ENCODE measurements around the gene ZDHHC18. TPM values are rescaled to one million over a fixed set of nuclear protein-coding genes. Genes with fewer than 3 reads are reported as not detected.

Gene ZDHHC18
- total RNA-seq = 14.4 TPM
- long read RNA-seq, full-length matches to known transcripts = 14 of 40 reads
- long read RNA-seq, partial matches to known transcripts = 16 of 40 reads
- long read RNA-seq, other reads (novel, unspliced or antisense) = 10 of 40 reads

- peak; percentile 87 for ATAC-seq (ENCODE audit: poor library complexity)
- intact Hi-C loops (cut with DNase I) = no loop called here
Measured at GRCh38 chr1:26826261-26827105, at the start of gene ZDHHC18. TSS of gene ZDHHC18 (plus strand) at chr1:26826688. CDS start at chr1:26826805, 117 bp downstream.

GRCh38 chr1:26779098-26779668 lies 47.3 kb upstream of the ZDHHC18 start:
- ATAC-seq (ENCODE audit: poor library complexity) = no peak
- DNase-seq = no peak
- intact Hi-C loops (cut with DNase I) = no loop called here

More at GRCh38 chr1:26826261-26827105, at the start of gene ZDHHC18:
- peak; percentile 81 for DNase-seq

GRCh38 chr1:26780344-26780957 lies 46.0 kb upstream of the ZDHHC18 start:
- DNase-seq (no peak), ATAC-seq (ENCODE audit: poor library complexity) (no peak)
- intact Hi-C loops (cut with DNase I) = no loop called here

GRCh38 chr1:26781206-26781825 lies 45.2 kb upstream of the ZDHHC18 start:
- intact Hi-C loops (cut with DNase I) = no loop called here

GRCh38 chr1:26782521-26783212 lies 43.8 kb upstream of the ZDHHC18 start:
- DNase-seq (no peak), ATAC-seq (ENCODE audit: poor library complexity) (no peak)
- intact Hi-C loops (cut with DNase I) = no loop called here

More at GRCh38 chr1:26781206-26781825, 45.2 kb upstream of the ZDHHC18 start:
- DNase-seq = no peak
- no peak for ATAC-seq (ENCODE audit: poor library complexity)

- intact Hi-C loops (cut with DNase I) = no loop called here
- ATAC-seq (ENCODE audit: poor library complexity) (no peak), DNase-seq (no peak)
Measured at GRCh38 chr1:26783646-26784022, 42.9 kb upstream of the ZDHHC18 start.

- peak; percentile 66 for DNase-seq
- ATAC-seq (ENCODE audit: poor library complexity) = peak; percentile 34
- intact Hi-C loops (cut with DNase I) = no loop called here
Measured at GRCh38 chr1:26784023-26784871, 42.2 kb upstream of the ZDHHC18 start.

- intact Hi-C loops (cut with DNase I) = no loop called here
- DNase-seq (no peak), ATAC-seq (ENCODE audit: poor library complexity) (no peak)
Measured at GRCh38 chr1:26784886-26785285, 41.6 kb upstream of the ZDHHC18 start.

- DNase-seq (no peak), ATAC-seq (ENCODE audit: poor library complexity) (no peak)
- intact Hi-C loops (cut with DNase I) = no loop called here
Measured at GRCh38 chr1:26785611-26786436, 40.7 kb upstream of the ZDHHC18 start.

- peak; percentile 81 for DNase-seq
- peak; percentile 42 for ATAC-seq (ENCODE audit: poor library complexity)
- intact Hi-C loops (cut with DNase I) = no loop called here
Measured at GRCh38 chr1:26786437-26787380, 39.8 kb upstream of the ZDHHC18 start.

- DNase-seq (no peak), ATAC-seq (ENCODE audit: poor library complexity) (peak; percentile 8)
- intact Hi-C loops (cut with DNase I) = no loop called here
Measured at GRCh38 chr1:26787381-26787705, 39.1 kb upstream of the ZDHHC18 start.

GRCh38 chr1:26787706-26788514 lies 38.6 kb upstream of the ZDHHC18 start, which contains the start of gene PIGV:
TSS of gene PIGV (plus strand) at chr1:26787950. CDS start at chr1:26790816, 2,866 bp downstream.
- DNase-seq = peak; percentile 94
- peak; percentile 91 for ATAC-seq (ENCODE audit: poor library complexity)
- intact Hi-C loops (cut with DNase I) = loop anchor here (2.0 kb wide), 1 partner anchor 93 kb away; no protein-coding TSS in a partner anchor

GRCh38 chr1:26788515-26788785 lies 38.0 kb upstream of the ZDHHC18 start:
- intact Hi-C loops (cut with DNase I) = loop anchor here (2.0 kb wide), 1 partner anchor 94 kb away; no protein-coding TSS in a partner anchor
- ATAC-seq (ENCODE audit: poor library complexity) (peak; percentile 3), DNase-seq (no peak)

- ATAC-seq (ENCODE audit: poor library complexity) (peak; percentile 67), DNase-seq (peak; percentile 88)
- intact Hi-C loops (cut with DNase I) = loop anchor here (2.0 kb wide), 1 partner anchor 94 kb away; no protein-coding TSS in a partner anchor
Measured at GRCh38 chr1:26788836-26789611, 37.5 kb upstream of the ZDHHC18 start.

- intact Hi-C loops (cut with DNase I) = loop anchor here (2.0 kb wide), 1 partner anchor 95 kb away; no protein-coding TSS in a partner anchor
- no peak for DNase-seq
- no peak for ATAC-seq (ENCODE audit: poor library complexity)
Measured at GRCh38 chr1:26789612-26789865, 36.9 kb upstream of the ZDHHC18 start.

All from Right ventricle myocardium superior (tissue), 1 donor.